GM04503 (cell line): ENCODE measurements around the gene CSRNP3.

Experiments used
- DNase-seq: peaks from one replicate; pipeline ENCODE4 v3.0.0-alpha.2; 2012; ENCODE audit warnings: low read depth

The CSRNP3 gene

GRCh38 chr2:165593081-165593480 is 123.6 kb downstream of the CSRNP3 start:
- no peak for DNase-seq

- DNase-seq: no peak
Observed at GRCh38 chr2:165594231-165594934, 124.9 kb downstream of the CSRNP3 start.

GRCh38 chr2:165594935-165595255 is 125.4 kb downstream of the CSRNP3 start:
- no peak for DNase-seq

GRCh38 chr2:165596788-165597187 is 127.3 kb downstream of the CSRNP3 start:
- no peak for DNase-seq

GRCh38 chr2:165601065-165601830 is 131.8 kb downstream of the CSRNP3 start:
- DNase-seq: no peak

GRCh38 chr2:165601928-165602521 is 132.5 kb downstream of the CSRNP3 start:
- no peak for DNase-seq

- DNase-seq: no peak
Observed at GRCh38 chr2:165609672-165610071, 140.2 kb downstream of the CSRNP3 start.

GRCh38 chr2:165610591-165611029 is 141.1 kb downstream of the CSRNP3 start:
- no peak for DNase-seq

- DNase-seq: no peak
Observed at GRCh38 chr2:165617741-165618481, 148.4 kb downstream of the CSRNP3 start.

GRCh38 chr2:165618806-165619205 is 149.3 kb downstream of the CSRNP3 start:
- no peak for DNase-seq

- DNase-seq: no peak
Observed at GRCh38 chr2:165621086-165621560, 151.6 kb downstream of the CSRNP3 start.

GRCh38 chr2:165623161-165623560 is 153.7 kb downstream of the CSRNP3 start:
- no peak for DNase-seq

GRCh38 chr2:165623783-165624469 is 154.4 kb downstream of the CSRNP3 start:
- DNase-seq: no peak

GRCh38 chr2:165624470-165624800 is 154.9 kb downstream of the CSRNP3 start:
- DNase-seq: no peak

- no peak for DNase-seq
Observed at GRCh38 chr2:165627470-165627869, 158.0 kb downstream of the CSRNP3 start.

GRCh38 chr2:165629776-165630175 is 160.3 kb downstream of the CSRNP3 start:
- no peak for DNase-seq

GRCh38 chr2:165630236-165630635 is 160.7 kb downstream of the CSRNP3 start:
- no peak for DNase-seq

GRCh38 chr2:165631089-165631488 is 161.6 kb downstream of the CSRNP3 start:
- no peak for DNase-seq

GRCh38 chr2:165632594-165632993 is 163.1 kb downstream of the CSRNP3 start:
- no peak for DNase-seq

- DNase-seq: no peak
Observed at GRCh38 chr2:165633431-165633830, 163.9 kb downstream of the CSRNP3 start.

GRCh38 chr2:165634282-165634681 is 164.8 kb downstream of the CSRNP3 start:
- no peak for DNase-seq

- no peak for DNase-seq
Observed at GRCh38 chr2:165634855-165635254, 165.4 kb downstream of the CSRNP3 start.
